Measurements from ENCODE around the gene GTSE1. TPM values are rescaled to one million over a fixed set of nuclear protein-coding genes. Genes with fewer than 3 reads are reported as not detected.
A peak's percentile ranks its signal among the peaks of the same experiment; 100 is the strongest.

The GTSE1 gene
- total and polyA plus RNA-seq, 2 of the 13 experiments (the other 11 are each of a cell fraction or from before 2014, with no cell fraction given): 10.7 to 13.5 TPM

DNA sequence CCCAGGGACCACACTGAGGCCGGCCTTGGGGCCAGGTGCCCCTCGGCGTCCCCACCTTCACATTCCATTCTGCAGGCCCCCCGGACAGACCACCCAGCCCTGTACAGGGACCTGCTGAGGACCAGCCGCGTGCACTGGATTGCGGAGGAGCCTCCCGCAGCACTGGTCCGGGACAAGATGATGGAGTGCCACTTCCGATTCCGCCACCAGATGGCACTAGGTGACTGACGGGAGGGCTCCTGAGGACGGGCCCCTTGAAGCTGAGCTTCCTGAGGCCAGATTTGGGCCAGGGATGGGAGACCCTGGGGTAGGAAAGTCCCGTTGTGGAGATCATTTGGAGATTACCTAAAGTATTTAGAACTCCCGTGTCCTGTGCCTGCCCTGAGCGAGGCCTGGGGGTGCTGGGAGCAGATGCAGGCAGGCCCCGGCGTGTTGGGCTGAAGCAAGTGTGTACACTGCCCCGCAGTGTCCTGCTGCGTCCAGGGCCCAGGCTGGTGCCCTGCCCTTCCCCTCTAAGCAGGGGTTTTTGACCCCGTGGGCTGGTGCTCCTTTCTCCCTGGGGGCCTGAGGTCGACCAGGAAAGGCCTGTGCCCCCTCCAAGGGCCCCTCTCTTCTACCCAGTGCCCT lies 58.8 kb downstream of the GTSE1 start (continued):
- TF ChIP-seq, protein P1, sequence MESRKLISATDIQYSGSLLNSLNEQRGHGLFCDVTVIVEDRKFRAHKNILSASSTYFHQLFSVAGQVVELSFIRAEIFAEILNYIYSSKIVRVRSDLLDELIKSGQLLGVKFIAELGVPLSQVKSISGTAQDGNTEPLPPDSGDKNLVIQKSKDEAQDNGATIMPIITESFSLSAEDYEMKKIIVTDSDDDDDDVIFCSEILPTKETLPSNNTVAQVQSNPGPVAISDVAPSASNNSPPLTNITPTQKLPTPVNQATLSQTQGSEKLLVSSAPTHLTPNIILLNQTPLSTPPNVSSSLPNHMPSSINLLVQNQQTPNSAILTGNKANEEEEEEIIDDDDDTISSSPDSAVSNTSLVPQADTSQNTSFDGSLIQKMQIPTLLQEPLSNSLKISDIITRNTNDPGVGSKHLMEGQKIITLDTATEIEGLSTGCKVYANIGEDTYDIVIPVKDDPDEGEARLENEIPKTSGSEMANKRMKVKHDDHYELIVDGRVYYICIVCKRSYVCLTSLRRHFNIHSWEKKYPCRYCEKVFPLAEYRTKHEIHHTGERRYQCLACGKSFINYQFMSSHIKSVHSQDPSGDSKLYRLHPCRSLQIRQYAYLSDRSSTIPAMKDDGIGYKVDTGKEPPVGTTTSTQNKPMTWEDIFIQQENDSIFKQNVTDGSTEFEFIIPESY (CRISPR knock-in tag; IDR thresholded peaks at IDR 0.05): peak; percentile 95
- TF ChIP-seq CBX1 (IDR thresholded peaks at IDR 0.05; ENCODE audit: low read depth): no peak
- no peak for TF ChIP-seq MED1 (CRISPR knock-in tag; IDR thresholded peaks at IDR 0.05)
- no peak for TF ChIP-seq RBM39 (IDR thresholded peaks at IDR 0.05; ENCODE audit: low read depth, low read length, poor library complexity, severe bottlenecking)
- 0 out of 2 replicates have a peak, but pooled peaks have one; percentile 40 for TF ChIP-seq RBFOX2 (IDR thresholded peaks at IDR 0.05; ENCODE audit: low read depth, low read length)
- 0 out of 2 replicates have a peak, but pooled peaks have one; percentile 11 for TF ChIP-seq NCOA2 (CRISPR knock-in tag; IDR thresholded peaks at IDR 0.05)
- peak; percentile 22; the same call in 1 of the 2 replicates for TF ChIP-seq KDM2A (CRISPR knock-in tag; IDR thresholded peaks at IDR 0.05; ENCODE audit: borderline replicate concordance, low read depth)
- 0 out of 2 replicates have a peak, but pooled peaks have one; percentile 24 for TF ChIP-seq GFI1 (CRISPR knock-in tag; IDR thresholded peaks at IDR 0.05; ENCODE audit: borderline replicate concordance)
- TF ChIP-seq JDP2 (CRISPR knock-in tag; IDR thresholded peaks at IDR 0.05; ENCODE audit: borderline replicate concordance): no peak
- no peak for TF ChIP-seq GATA4 (IDR thresholded peaks at IDR 0.05; ENCODE audit: borderline replicate concordance, low read depth)
- no peak for TF ChIP-seq FLYWCH1 (CRISPR knock-in tag; IDR thresholded peaks at IDR 0.05)
- peak; percentile 33; the same call in 1 of the 2 replicates for TF ChIP-seq SALL1 (CRISPR knock-in tag; IDR thresholded peaks at IDR 0.05)
- TF ChIP-seq KLF13 (CRISPR knock-in tag; IDR thresholded peaks at IDR 0.05): no peak
- no peak for TF ChIP-seq TARDBP (CRISPR knock-in tag; IDR thresholded peaks at IDR 0.05)
- 0 out of 2 replicates have a peak, but pooled peaks have one; percentile 18 for TF ChIP-seq ZNF263 (CRISPR knock-in tag; IDR thresholded peaks at IDR 0.05)
- TF ChIP-seq, protein P2, sequence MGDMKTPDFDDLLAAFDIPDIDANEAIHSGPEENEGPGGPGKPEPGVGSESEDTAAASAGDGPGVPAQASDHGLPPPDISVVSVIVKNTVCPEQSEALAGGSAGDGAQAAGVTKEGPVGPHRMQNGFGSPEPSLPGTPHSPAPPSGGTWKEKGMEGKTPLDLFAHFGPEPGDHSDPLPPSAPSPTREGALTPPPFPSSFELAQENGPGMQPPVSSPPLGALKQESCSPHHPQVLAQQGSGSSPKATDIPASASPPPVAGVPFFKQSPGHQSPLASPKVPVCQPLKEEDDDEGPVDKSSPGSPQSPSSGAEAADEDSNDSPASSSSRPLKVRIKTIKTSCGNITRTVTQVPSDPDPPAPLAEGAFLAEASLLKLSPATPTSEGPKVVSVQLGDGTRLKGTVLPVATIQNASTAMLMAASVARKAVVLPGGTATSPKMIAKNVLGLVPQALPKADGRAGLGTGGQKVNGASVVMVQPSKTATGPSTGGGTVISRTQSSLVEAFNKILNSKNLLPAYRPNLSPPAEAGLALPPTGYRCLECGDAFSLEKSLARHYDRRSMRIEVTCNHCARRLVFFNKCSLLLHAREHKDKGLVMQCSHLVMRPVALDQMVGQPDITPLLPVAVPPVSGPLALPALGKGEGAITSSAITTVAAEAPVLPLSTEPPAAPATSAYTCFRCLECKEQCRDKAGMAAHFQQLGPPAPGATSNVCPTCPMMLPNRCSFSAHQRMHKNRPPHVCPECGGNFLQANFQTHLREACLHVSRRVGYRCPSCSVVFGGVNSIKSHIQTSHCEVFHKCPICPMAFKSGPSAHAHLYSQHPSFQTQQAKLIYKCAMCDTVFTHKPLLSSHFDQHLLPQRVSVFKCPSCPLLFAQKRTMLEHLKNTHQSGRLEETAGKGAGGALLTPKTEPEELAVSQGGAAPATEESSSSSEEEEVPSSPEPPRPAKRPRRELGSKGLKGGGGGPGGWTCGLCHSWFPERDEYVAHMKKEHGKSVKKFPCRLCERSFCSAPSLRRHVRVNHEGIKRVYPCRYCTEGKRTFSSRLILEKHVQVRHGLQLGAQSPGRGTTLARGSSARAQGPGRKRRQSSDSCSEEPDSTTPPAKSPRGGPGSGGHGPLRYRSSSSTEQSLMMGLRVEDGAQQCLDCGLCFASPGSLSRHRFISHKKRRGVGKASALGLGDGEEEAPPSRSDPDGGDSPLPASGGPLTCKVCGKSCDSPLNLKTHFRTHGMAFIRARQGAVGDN (CRISPR knock-in tag; IDR thresholded peaks at IDR 0.05): peak; percentile 40; the same call in 1 of the 2 replicates
- TF ChIP-seq, protein P3, sequence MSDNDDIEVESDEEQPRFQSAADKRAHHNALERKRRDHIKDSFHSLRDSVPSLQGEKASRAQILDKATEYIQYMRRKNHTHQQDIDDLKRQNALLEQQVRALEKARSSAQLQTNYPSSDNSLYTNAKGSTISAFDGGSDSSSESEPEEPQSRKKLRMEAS (IDR thresholded peaks at IDR 0.05): 0 out of 2 replicates have a peak, but pooled peaks have one; percentile 14
- peak; percentile 95 for TF ChIP-seq RAD21 (CRISPR knock-in tag; IDR thresholded peaks at IDR 0.05)
- TF ChIP-seq ZNF234 (CRISPR knock-in tag; conservative IDR thresholded peaks at IDR 0.05): 0 out of 2 replicates have a peak, but pooled peaks have one; percentile 32
- peak; percentile 6 for TF ChIP-seq HNRNPLL (IDR thresholded peaks at IDR 0.05; ENCODE audit: low read depth, low read length, poor library complexity, severe bottlenecking)
- TF ChIP-seq ZBTB38 (CRISPR knock-in tag; IDR thresholded peaks at IDR 0.05): peak; percentile 80
- TF ChIP-seq ZNF772 (CRISPR knock-in tag; IDR thresholded peaks at IDR 0.05): no peak

Measured in HepG2 (cell line).